DND-41 (cell line): ENCODE results near the gene PINLYP.

ENCODE experiments used
- ATAC-seq: fragments of 200-7000 bp; cut with Tn5 transposase; 3 replicates; pipeline ENCODE4 v1.9.1; 2021; ENCODE audit warnings: low read depth; ENCODE audit not compliant: insufficient read depth
- DNase-seq: peaks from one replicate; pipeline ENCODE4 v3.0.0-alpha.2; 2020
- H2AFZ ChIP-seq: 2 replicates; pipeline ENCODE4 v1.6.0; 2012; ENCODE audit warnings: low read depth, low read length
- H3K27ac ChIP-seq: 2 replicates; pipeline ENCODE4 v1.5.1; 2012; ENCODE audit warnings: low read length, inconsistent platforms
- H3K27me3 ChIP-seq: fragments of 200-600 bp; sonication (generic); 2 replicates; pipeline ENCODE4 v1.6.0; 2012; ENCODE audit warnings: low read length, mild to moderate bottlenecking, inconsistent platforms; ENCODE audit not compliant: insufficient read depth, poor library complexity
- H3K36me3 ChIP-seq: 2 replicates; pipeline ENCODE4 v1.5.1; 2012; ENCODE audit warnings: low read length, inconsistent platforms; ENCODE audit not compliant: insufficient read depth
- H3K4me1 ChIP-seq: 2 replicates; pipeline ENCODE4 v1.5.1; 2012; ENCODE audit warnings: mild to moderate bottlenecking, low read length; ENCODE audit not compliant: insufficient read depth
- H3K4me2 ChIP-seq: 2 replicates; pipeline ENCODE4 v1.6.0; 2012; ENCODE audit warnings: mild to moderate bottlenecking, moderate library complexity, low read length, inconsistent platforms; ENCODE audit not compliant: insufficient read depth
- H3K4me3 ChIP-seq, 2 experiments: fragments of 200-600 bp in 1 of 2; shearing (Covaris generic) in 1 of 2; 2 replicates each; pipeline ENCODE4 v1.5.1; 2012 to 2016; ENCODE audit warnings: inconsistent platforms in 2 of 2, low read length in 2 of 2, mild to moderate bottlenecking in 2 of 2, low read depth in 1 of 2, moderate library complexity in 1 of 2
- H3K79me2 ChIP-seq: 2 replicates; pipeline ENCODE4 v1.6.0; 2012; ENCODE audit warnings: low read length, inconsistent platforms; ENCODE audit not compliant: insufficient read depth
- H3K9ac ChIP-seq: 2 replicates; pipeline ENCODE4 v1.6.0; 2012; ENCODE audit warnings: low read depth, mild to moderate bottlenecking, inconsistent platforms, low read length, moderate library complexity
- H3K9me3 ChIP-seq: 2 replicates; pipeline ENCODE4 v1.5.1; 2012; ENCODE audit warnings: low read length, moderate library complexity, mild to moderate bottlenecking, inconsistent platforms; ENCODE audit not compliant: insufficient read depth, severe bottlenecking
- H4K20me1 ChIP-seq: 2 replicates; pipeline ENCODE4 v1.6.0; 2012; ENCODE audit warnings: low read length; ENCODE audit not compliant: insufficient read depth
- EZH2 ChIP-seq: IDR thresholded peaks from 3 replicates; pipeline ENCODE4 v1.6.1; 2012; ENCODE audit warnings: borderline replicate concordance, low read depth, mild to moderate bottlenecking, moderate library complexity, low read length, inconsistent platforms; ENCODE audit not compliant: severe bottlenecking
- TF ChIP-seq, protein P1 (sequence below): IDR thresholded peaks from 2 replicates; pipeline ENCODE4 v1.5.1; 2012; ENCODE audit warnings: borderline replicate concordance, low read length, moderate library complexity, mild to moderate bottlenecking; ENCODE audit not compliant: poor library complexity, severe bottlenecking; ENCODE audit errors: extremely low read depth

PINLYP gene

DNA sequence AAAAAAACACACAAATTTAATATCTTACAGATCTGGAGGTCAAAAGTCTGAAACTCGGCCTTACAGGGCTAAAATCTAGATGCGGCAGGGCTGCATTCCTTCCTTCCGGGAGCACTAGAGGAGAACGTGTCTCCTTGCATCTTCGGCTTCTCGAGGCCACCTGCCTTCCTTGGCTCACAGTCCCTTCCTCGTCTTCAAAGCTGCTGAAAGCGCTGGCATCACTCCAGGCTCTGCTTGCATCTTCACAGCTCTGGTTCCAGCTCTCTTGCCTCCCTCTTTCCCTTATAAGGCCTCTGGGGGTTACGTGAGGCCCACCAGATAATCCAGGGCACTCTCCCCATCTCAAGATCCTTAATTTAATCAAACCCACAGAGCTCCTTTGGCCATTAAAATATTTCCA, 10.8 kb upstream of the PINLYP start:
- Histone ChIP-seq H3K9me3 (no peaks in the 10 kb centered on the region), H3K4me3 (no peak overlapping the region), H3K9ac (no peak overlapping the region), H4K20me1 (peaks cover 23% of the 10 kb centered on the region), H3K27me3 (no peaks in the 10 kb centered on the region), H3K4me2 (no peak overlapping the region), H2AFZ (no peak overlapping the region), H3K27ac (no peak overlapping the region; the same call in 1 of the 2 replicates), H3K79me2 (peaks cover 47% of the 10 kb centered on the region), H3K36me3 (peaks cover 24% of the 10 kb centered on the region), H3K4me1 (peaks cover 28% of the 10 kb centered on the region)
- DNase-seq: peak; percentile 23
- ATAC-seq: no peak
- no peak for TF ChIP-seq EZH2
- TF ChIP-seq, protein P1, sequence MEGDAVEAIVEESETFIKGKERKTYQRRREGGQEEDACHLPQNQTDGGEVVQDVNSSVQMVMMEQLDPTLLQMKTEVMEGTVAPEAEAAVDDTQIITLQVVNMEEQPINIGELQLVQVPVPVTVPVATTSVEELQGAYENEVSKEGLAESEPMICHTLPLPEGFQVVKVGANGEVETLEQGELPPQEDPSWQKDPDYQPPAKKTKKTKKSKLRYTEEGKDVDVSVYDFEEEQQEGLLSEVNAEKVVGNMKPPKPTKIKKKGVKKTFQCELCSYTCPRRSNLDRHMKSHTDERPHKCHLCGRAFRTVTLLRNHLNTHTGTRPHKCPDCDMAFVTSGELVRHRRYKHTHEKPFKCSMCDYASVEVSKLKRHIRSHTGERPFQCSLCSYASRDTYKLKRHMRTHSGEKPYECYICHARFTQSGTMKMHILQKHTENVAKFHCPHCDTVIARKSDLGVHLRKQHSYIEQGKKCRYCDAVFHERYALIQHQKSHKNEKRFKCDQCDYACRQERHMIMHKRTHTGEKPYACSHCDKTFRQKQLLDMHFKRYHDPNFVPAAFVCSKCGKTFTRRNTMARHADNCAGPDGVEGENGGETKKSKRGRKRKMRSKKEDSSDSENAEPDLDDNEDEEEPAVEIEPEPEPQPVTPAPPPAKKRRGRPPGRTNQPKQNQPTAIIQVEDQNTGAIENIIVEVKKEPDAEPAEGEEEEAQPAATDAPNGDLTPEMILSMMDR: no peak

DNA sequence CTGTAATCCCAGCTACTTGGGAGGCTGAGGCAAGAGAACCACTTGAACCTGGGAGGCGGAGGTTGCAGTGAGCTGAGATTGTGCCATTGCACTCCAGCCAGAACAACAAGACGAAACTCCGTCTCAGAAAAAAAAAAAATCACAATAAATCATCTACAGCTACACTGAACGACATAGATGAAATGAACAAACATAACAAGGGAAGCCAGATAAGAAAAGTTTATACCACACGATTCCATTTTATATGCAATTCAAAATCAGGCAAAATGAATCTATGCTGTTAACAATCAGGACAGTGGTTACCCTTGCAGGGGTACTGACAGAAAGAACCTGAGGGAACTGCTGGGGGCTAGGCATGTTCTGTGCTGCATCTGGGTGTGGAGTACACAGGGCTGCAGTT, 5.9 kb upstream of the PINLYP start:
- Histone ChIP-seq H3K9ac (no peak overlapping the region), H3K79me2 (peaks cover 65% of the 10 kb centered on the region), H3K4me2 (no peak overlapping the region), H3K4me3 (no peak overlapping the region), H3K4me1 (peaks cover 9% of the 10 kb centered on the region), H2AFZ (no peak overlapping the region), H3K27ac (no peak overlapping the region), H3K36me3 (peaks cover 11% of the 10 kb centered on the region; the same call in 1 of the 2 replicates), H3K9me3 (no peaks in the 10 kb centered on the region), H3K27me3 (no peaks in the 10 kb centered on the region), H4K20me1 (peaks cover 8% of the 10 kb centered on the region)
- DNase-seq (no peak), ATAC-seq (no peak)
- no peak for TF ChIP-seq EZH2
- TF ChIP-seq, protein P1: no peak

DNA sequence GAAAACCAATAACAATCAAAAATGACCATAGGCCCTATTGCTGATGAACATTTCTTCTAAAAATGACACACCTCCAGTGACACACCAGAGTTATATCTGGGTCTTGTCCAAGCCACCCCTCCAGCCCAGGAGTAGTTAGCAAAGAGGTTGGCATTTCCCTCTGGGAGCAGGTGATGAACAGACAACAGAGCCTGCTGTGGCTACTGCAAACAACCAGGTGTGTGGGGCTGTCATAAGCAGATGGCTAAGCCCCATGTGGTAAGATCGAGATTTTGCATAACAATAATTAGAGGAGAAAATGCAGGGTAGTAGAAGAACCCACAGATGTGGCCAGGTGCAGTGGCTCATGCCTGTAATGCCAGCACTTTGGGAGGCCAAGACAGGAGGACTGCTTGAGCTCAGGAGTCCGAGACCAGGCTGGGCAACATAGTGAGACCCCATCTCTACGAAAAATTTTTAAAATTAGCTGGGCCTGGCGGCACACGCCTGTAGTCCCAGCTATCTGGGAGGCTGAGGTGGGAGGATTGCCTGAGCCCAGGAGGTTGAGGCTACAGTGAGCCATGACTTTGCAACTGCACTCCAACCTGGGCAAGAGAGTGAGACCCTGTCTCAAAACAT, 5.3 kb upstream of the PINLYP start:
- no peak for ATAC-seq
- no peak for DNase-seq
- H4K20me1 ChIP-seq: peaks cover 8% of the 10 kb centered on the region
- H3K9me3 ChIP-seq: no peaks in the 10 kb centered on the region
- H3K4me3 ChIP-seq: no peak overlapping the region
- H3K4me1 ChIP-seq: peaks cover 12% of the 10 kb centered on the region
- no peak overlapping the region for H3K4me2 ChIP-seq
- peaks cover 65% of the 10 kb centered on the region for H3K79me2 ChIP-seq
- H3K36me3 ChIP-seq: peaks cover 8% of the 10 kb centered on the region
- TF ChIP-seq, protein P1: no peak
- TF ChIP-seq EZH2: no peak
- H2AFZ ChIP-seq: no peak overlapping the region
- no peaks in the 10 kb centered on the region for H3K27me3 ChIP-seq
- H3K27ac ChIP-seq: no peak overlapping the region
- H3K9ac ChIP-seq: no peak overlapping the region

DNA sequence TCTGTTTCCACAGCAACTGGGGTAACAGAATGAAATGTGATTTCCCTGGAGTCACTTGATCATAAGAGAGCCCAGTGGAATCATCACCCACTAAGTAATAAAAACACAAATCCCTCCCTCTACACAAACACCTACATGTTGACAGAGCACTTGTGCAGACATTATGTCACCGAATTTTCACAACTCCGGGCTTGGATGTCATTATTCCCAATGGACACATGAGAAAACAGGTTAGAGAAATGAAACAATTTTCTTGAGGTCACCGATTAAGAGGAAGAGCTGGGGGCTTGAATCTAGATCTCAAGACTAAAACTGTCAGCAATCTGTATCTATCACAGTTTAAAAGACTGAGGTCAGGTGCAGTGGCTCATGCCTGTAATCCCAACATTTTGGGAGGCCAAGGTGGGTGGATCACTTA, 3.4 kb upstream of the PINLYP start:
- H3K4me2 ChIP-seq: no peak overlapping the region
- H3K4me1 ChIP-seq: peaks cover 22% of the 10 kb centered on the region
- H4K20me1 ChIP-seq: peaks cover 8% of the 10 kb centered on the region
- H3K9ac ChIP-seq: no peak overlapping the region
- TF ChIP-seq EZH2: no peak
- TF ChIP-seq, protein P1: no peak
- ATAC-seq: no peak
- H3K27me3 ChIP-seq: no peaks in the 10 kb centered on the region
- H3K27ac ChIP-seq: no peak overlapping the region
- no peaks in the 10 kb centered on the region for H3K9me3 ChIP-seq
- peaks cover 8% of the 10 kb centered on the region for H3K36me3 ChIP-seq
- no peak overlapping the region for H2AFZ ChIP-seq
- DNase-seq: no peak
- peaks cover 60% of the 10 kb centered on the region for H3K79me2 ChIP-seq
- no peak overlapping the region for H3K4me3 ChIP-seq
